OCI-LY7 (cell line): Measurements from ENCODE around the gene PDIA4.
"Not testable (repeated sequence)": the region's sequence is repeated elsewhere in the genome, so short reads cannot be mapped to it uniquely, and the experiment has no call there.

Experiments
- EZH2phosphoT487 ChIP-seq: fragments of 200-600 bp; sonication (generic); IDR thresholded peaks from 2 replicates; pipeline ENCODE4 v1.6.1; 2018; ENCODE audit warnings: low read depth, borderline replicate concordance, mild to moderate bottlenecking, mixed run types, antibody characterized with exemption, low read length, moderate library complexity, mixed read lengths
- TF ChIP-seq, protein P1 (sequence below): fragments of 200-600 bp; sonication (generic); conservative IDR thresholded peaks from 2 replicates; pipeline ENCODE4 v1.5.1; 2014; ENCODE audit warnings: mild to moderate bottlenecking, antibody characterized with exemption, low read length, moderate library complexity, mixed read lengths

- TF ChIP-seq, protein P1, sequence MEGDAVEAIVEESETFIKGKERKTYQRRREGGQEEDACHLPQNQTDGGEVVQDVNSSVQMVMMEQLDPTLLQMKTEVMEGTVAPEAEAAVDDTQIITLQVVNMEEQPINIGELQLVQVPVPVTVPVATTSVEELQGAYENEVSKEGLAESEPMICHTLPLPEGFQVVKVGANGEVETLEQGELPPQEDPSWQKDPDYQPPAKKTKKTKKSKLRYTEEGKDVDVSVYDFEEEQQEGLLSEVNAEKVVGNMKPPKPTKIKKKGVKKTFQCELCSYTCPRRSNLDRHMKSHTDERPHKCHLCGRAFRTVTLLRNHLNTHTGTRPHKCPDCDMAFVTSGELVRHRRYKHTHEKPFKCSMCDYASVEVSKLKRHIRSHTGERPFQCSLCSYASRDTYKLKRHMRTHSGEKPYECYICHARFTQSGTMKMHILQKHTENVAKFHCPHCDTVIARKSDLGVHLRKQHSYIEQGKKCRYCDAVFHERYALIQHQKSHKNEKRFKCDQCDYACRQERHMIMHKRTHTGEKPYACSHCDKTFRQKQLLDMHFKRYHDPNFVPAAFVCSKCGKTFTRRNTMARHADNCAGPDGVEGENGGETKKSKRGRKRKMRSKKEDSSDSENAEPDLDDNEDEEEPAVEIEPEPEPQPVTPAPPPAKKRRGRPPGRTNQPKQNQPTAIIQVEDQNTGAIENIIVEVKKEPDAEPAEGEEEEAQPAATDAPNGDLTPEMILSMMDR: not testable (repeated sequence)
- not testable (repeated sequence) for TF ChIP-seq EZH2phosphoT487
These were observed 34.1 kb upstream of the PDIA4 start for GRCh38 chr7:149062217-149062899.
